Activated gamma-delta T cell treated with anti-CD3 and anti-CD28 coated beads, Interleukin-2, amount 50 U/mL, for 16 hours (primary cell): ENCODE results near the gene ELOVL7.
"Not testable (repeated sequence)": the region's sequence is repeated elsewhere in the genome, so short reads cannot be mapped to it uniquely, and the experiment has no call there.

Experiments
- DNase-seq: peaks from one replicate; pipeline ENCODE4 v3.0.0-alpha.2; 2020; ENCODE audit warnings: low read depth

The ELOVL7 gene

DNA sequence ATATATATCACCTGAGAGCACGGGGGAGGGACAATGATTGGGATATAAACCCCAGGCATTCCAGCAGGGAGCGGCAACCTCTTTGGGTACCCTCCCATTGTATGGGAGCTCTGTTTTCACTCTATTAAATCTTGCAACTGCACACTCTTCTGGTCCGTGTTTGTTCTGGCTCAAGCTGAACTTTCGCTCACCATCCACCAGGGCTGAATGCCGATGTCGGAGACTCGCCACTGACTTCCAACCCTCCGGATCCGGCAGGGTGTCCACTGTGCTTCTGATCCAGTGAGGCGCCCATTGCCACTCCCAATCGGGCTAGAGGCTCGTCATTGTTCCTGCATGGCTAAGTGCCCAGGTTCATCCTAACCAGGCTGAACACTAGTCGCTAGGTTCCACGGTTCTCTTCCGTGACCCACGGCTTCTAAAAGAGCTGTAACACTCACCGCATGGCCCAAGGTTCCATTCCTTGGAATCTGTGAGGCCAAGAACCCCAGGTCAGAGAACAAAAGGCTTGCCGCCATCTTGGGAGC, 48.6 kb downstream of the ELOVL7 start:
- not testable (repeated sequence) for DNase-seq

GRCh38 chr5:60794691-60795090, 49.4 kb downstream of the ELOVL7 start:
- no peak for DNase-seq

DNA sequence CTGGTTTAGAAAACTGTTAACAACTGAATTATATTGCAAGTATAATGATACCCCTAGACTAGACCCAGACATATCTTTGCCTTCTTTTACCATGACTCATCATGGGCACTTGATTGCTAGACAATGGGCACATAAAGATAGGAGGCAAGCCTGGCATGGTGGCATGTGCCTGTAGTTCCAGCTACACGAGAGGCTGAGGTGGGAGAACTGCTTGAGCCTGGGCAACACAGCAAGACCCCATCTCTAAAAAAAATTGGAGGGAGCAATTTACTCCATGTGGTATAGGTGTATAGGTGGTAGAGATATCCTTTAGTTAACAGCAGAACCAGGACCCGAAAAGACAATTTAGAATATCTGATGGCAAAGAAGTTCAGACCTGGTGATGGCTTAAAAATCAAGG, 51.6 kb downstream of the ELOVL7 start:
- no peak for DNase-seq

DNA sequence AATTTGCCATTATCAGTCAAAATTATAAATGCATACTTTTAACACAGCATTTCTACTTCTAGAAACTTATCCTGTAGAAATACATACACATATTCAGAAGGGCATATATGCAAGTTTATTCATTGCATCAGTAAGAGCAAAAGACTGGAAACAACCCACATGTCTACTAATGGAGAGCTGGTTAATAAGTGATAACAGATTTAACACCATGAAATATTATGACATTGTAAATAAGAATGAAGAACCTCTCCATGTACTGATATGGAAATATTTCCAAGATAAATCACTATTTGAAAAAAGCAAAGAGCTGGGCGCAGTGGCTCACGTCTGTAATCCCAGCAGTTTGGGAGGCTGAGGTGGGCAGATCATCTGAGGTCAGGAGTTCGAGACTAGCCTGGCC, 54.5 kb downstream of the ELOVL7 start:
- no peak for DNase-seq

GRCh38 chr5:60788863-60789513, 55.1 kb downstream of the ELOVL7 start:
- DNase-seq, result no peak

GRCh38 chr5:60779466-60779865, 64.6 kb downstream of the ELOVL7 start:
- no peak for DNase-seq

DNA sequence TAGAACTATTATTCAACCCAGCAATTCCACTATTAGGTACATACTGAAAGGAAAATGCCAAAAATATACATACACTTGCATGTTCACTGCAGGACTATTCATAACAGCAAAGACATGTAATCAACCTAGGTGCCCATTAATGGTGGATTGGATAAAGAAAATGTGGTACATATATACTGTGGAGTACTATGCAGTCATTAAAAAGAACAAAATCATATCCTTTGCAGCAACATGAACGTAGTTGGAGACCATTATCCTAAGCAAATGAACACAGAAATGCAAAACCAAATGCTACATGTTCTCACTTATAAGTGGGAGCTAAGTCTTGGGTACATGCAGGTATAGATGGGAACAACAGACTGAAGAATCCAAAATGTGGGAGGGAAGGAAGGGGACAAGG, 67.7 kb downstream of the ELOVL7 start:
- DNase-seq, result no peak

DNA sequence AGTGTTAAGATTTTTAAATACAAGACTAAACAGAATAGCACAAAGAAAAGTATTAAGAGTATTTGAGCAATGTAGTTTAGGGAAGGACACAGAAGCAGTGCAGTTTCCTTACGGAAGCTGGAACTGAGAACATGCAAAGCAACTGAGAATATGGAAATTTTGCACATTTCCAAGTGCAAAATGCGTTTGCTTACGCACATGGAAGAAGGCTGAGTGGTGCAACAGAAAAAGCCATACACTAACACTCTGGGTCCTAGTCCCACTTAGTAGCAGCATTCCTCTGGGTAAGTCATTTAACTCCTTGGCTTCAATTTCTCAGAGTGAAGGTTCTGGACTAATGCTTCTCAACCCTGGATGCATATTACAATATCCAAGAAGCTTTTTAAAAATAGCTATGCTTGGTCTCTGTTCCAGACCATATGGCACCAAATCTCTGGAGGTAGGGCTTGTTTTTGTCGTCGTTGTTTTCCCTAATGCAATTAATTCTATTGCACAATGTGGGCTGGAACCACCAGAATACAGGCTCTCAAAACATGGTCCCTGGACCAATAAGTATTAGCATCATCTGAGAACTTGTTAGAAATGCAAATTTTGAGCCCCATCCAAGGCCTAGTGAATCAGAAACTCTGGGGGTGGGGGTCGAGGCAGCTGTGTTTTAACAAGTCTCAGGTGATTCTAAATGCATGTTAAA, 78.9 kb downstream of the ELOVL7 start:
- no peak for DNase-seq

DNA sequence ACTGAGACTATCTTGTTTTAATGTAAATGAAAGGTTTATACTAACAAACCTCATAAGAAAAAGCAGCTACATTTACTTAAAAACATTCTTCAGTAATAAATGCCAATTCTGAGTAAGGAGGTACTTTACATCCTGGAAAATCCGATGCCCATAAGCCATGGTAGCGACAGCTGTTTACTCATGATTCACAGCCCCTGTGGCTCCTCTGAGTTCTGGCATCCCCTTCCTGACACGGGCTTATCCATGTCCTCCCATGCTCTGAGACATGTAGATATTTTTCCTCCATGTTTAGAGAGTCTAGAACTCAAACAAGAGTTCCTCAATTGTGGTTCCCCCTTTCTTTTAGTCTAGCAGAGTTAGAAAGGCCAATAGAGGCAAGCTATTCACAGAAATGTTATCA, 81.0 kb downstream of the ELOVL7 start:
- no peak for DNase-seq

DNA sequence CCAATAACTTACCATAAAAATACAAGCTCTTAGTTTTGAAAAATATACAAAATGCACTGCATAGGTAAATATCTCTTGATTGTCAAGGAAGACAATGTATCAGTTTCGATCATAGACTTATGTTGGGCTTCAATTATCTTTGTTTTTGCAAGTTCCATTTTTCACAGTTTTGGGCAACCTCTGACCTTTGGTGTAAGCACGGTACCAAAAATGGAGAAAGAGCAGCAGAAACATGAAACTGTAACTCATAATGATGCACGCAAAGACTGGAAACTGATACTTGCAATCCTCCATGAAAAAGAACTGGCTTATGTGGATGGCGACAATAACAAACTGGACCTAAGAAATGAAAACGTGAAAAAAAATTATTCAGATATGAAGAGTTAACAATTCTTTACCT, 89.6 kb downstream of the ELOVL7 start:
- DNase-seq, result no peak

DNA sequence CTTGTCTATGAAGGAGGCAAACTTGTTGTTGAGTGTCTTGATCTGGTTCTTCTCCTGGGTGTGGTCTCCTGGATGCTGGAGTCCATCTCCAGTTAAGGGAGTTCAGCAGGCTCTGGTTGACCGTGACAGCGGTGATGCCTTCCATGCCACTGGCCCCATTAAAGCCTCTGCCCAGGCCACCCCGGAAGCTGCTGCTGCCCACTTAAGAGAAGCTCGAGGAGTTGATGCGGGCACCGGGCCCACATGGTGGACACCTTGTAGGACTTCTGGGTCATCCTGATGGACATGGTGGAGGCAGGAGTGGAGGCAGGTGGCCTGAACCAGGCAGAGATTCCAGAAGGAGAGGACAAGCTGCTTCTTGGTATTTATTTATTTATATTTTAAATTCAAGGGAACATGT, 99.4 kb downstream of the ELOVL7 start:
- no peak for DNase-seq

GRCh38 chr5:60743511-60744314, 100.4 kb downstream of the ELOVL7 start:
- DNase-seq, result no peak

- DNase-seq, result no peak
Measured at GRCh38 chr5:60740322-60740721, 103.7 kb downstream of the ELOVL7 start.

GRCh38 chr5:60738933-60739332, 105.1 kb downstream of the ELOVL7 start:
- no peak for DNase-seq

DNA sequence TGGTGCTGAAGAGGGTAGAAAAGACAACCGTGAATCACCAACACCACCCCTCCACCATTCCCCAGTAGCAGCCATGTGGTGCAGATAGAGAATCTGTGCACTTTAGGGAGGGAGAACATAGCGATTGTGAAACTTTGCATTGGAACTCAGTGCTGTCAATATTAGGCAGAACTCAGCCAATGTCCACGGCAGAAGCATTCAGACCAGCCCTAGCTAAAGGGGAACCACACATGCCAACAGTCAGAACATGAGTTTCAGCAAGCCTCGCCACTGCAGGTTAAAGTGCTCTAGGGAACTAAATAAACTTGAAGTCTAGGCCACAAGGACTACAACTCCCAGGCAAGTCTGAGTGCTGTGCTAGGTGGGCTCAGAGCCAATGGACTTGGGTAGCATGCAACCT, 105.6 kb downstream of the ELOVL7 start:
- no peak for DNase-seq

- not testable (repeated sequence) for DNase-seq
Measured at GRCh38 chr5:60730858-60731257, 113.2 kb downstream of the ELOVL7 start.

- no peak for DNase-seq
Measured at GRCh38 chr5:60727033-60727679, 116.9 kb downstream of the ELOVL7 start.

GRCh38 chr5:60724126-60724525, 119.9 kb downstream of the ELOVL7 start:
- no peak for DNase-seq

GRCh38 chr5:60722416-60722815, 121.7 kb downstream of the ELOVL7 start:
- DNase-seq, result no peak

DNA sequence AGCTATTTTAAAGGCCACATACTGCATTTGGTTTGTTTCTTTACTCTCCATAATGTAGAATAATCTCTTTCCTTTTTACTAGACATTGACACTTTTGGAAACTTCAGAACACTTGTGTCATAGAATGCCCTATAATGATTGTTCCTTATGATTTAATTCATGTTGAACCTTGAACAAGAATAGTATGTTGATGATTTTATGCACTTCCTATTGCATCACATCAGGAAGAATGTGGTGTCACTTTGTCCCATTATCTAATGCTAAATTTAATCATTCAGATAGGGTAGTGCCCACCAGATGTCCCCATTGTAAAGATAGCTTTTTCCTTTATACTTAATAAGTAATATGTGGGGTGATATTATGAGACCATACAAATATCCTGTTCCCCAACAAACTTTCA, 124.7 kb downstream of the ELOVL7 start:
- no peak for DNase-seq

- DNase-seq, result no peak
Measured at GRCh38 chr5:60718166-60718892, 125.7 kb downstream of the ELOVL7 start.
